Upper lobe of left lung (tissue), 6 donors: ENCODE data around the gene GTSE1. TPM values are rescaled to one million over a fixed set of nuclear protein-coding genes. Genes with fewer than 3 reads are reported as not detected.
A peak's percentile ranks its signal among the peaks of the same experiment; 100 is the strongest.

ENCODE experiments used
- ATAC-seq, 2 donors: fragments of 200-7000 bp; cut with Tn5 transposase; one replicate each; pipeline ENCODE4 v1.9.1; 2022; ENCODE audit warnings: mild to moderate bottlenecking in 2 of 2, moderate library complexity in 2 of 2; ENCODE audit not compliant: low FRiP score in 2 of 2
- DNase-seq, 2 donors: peaks; one replicate each; pipeline ENCODE4 v3.0.0-alpha.2; 2019 to 2020
- H3K27ac ChIP-seq, 4 donors: fragments of 200-600 bp; sonication (generic); one replicate each; pipeline ENCODE4 v1.5.1; 2016 to 2019
- H3K27me3 ChIP-seq, 4 donors: fragments of 200-600 bp; sonication (generic); one replicate each; pipeline ENCODE4 v1.5.1; 2017 to 2019
- H3K36me3 ChIP-seq, 4 donors: fragments of 200-600 bp; sonication (generic); one replicate each; pipeline ENCODE4 v1.5.1; 2016 to 2019
- H3K4me1 ChIP-seq, 4 donors: fragments of 200-600 bp; sonication (generic); one replicate each; pipeline ENCODE4 v1.5.1; 2018 to 2019
- H3K4me3 ChIP-seq, 4 donors: fragments of 200-600 bp; sonication (generic); one replicate each; pipeline ENCODE4 v1.5.1; 2017 to 2019; ENCODE audit warnings: mild to moderate bottlenecking in 2 of 4, moderate library complexity in 1 of 4
- H3K9me3 ChIP-seq, 4 donors: fragments of 200-600 bp; sonication (generic); one replicate each; pipeline ENCODE4 v1.5.1; 2018 to 2019
- CTCF ChIP-seq, 6 experiments: fragments of 450-650 bp in 4 of 6; fragments of 200-600 bp in 2 of 6; sonication (generic) in 2 of 6; IDR thresholded peaks; one replicate each; pipeline ENCODE4 v1.5.1; 2016 to 2019; ENCODE audit warnings: antibody characterized with exemption in 6 of 6
- EP300 ChIP-seq, 4 donors: sonication (generic); formaldehyde crosslinking; IDR thresholded peaks; one replicate each; pipeline ENCODE4 v1.5.1; 2017; ENCODE audit warnings: antibody characterized with exemption in 4 of 4, control low read depth in 2 of 4
- POLR2A ChIP-seq, 4 donors: fragments of 450-650 bp; IDR thresholded peaks; one replicate each; pipeline ENCODE4 v1.5.1; 2016 to 2017; ENCODE audit warnings: antibody characterized with exemption in 4 of 4, mild to moderate bottlenecking in 2 of 4
- POLR2AphosphoS5 ChIP-seq, 2 donors: sonication (generic); formaldehyde crosslinking; IDR thresholded peaks; one replicate each; pipeline ENCODE4 v1.5.1; 2017; ENCODE audit warnings: antibody characterized with exemption in 2 of 2
- WGBS, 2 donors: methylation state at CpG; one replicate each; pipeline ENCODE4 v1.1.5; 2017 to 2018; 5-methylcytosine and 5-hydroxymethylcytosine counted together
- total RNA-seq, 6 donors: library from RNA; depleted of rRNA in 4 of 6; stranded (reverse); fragments of >200 nt in 4 of 6; gene quantifications; one replicate each; pipeline versions ENCODE4 v1.1.0 to v1.2.1, GENCODE V29; 2016 to 2021
- donor health status: DM: no; HTN: no; CAD: no; lungs with moderate emphysema.
- donor health status: DM: no; HTN: yes; CAD: no; lungs with severe emphysema.

Gene GTSE1
- total RNA-seq, 6 donors from 2014 or later = 0.30 to 4.4 (median 1.4) TPM; not detected in 1

- no peak for TF ChIP-seq POLR2AphosphoS5 (IDR thresholded peaks at IDR 0.05)
- no peak for TF ChIP-seq POLR2A (IDR thresholded peaks at IDR 0.05)
- TF ChIP-seq CTCF (IDR thresholded peaks at IDR 0.05) = no peak
- TF ChIP-seq EP300 (IDR thresholded peaks at IDR 0.05) = no peak
- Histone ChIP-seq H3K4me3 (no peak overlapping the region), H3K27me3 (no peaks in the 10 kb centered on the region), H3K27ac (peak overlapping the region in 3 of 4 donors; percentile 18 to 73 (median 48)), H3K36me3 (peaks cover 0 to 6% (median 0%) of the 10 kb centered on the region in 4 donors), H3K4me1 (peaks cover 11 to 44% (median 24%) of the 10 kb centered on the region in 4 donors), H3K9me3 (peaks cover 0 to 6% (median 3%) of the 10 kb centered on the region in 4 donors)
- ATAC-seq = no peak
- no peak for DNase-seq
- 25 to 31% methylated on average over 20 to 31 of the region's 31 CpGs for WGBS, 2 donors
Measured at GRCh38 chr22:46373921-46374662, 77.4 kb downstream of the GTSE1 start.

- ATAC-seq = peak; percentile 47 to 63
- Histone ChIP-seq H3K9me3 (peaks cover 0 to 6% (median 3%) of the 10 kb centered on the region in 4 donors), H3K36me3 (peaks cover 0 to 6% (median 0%) of the 10 kb centered on the region in 4 donors), H3K27ac (peak overlapping the region in 3 of 4 donors; percentile 18 to 73 (median 48)), H3K27me3 (no peaks in the 10 kb centered on the region), H3K4me1 (peaks cover 11 to 48% (median 24%) of the 10 kb centered on the region in 4 donors), H3K4me3 (no peak overlapping the region)
- no peak for TF ChIP-seq EP300 (IDR thresholded peaks at IDR 0.05)
- peak in 1 of 4 donors; percentile 50 for TF ChIP-seq POLR2A (IDR thresholded peaks at IDR 0.05)
- TF ChIP-seq POLR2AphosphoS5 (IDR thresholded peaks at IDR 0.05) = peak in 1 of 2 donors; percentile 42
- 77 to 78% methylated on average over 21 to 38 of the region's 38 CpGs for WGBS, 2 donors
- DNase-seq = peak in 1 of 2 donors; percentile 89
Measured at GRCh38 chr22:46374663-46375474, 78.2 kb downstream of the GTSE1 start.

- H3K4me1 ChIP-seq = peaks cover 11 to 50% (median 28%) of the 10 kb centered on the region in 4 donors
- 90 to 98% methylated on average over 3 of the region's 3 CpGs for WGBS, 2 donors
- ATAC-seq = no peak
- DNase-seq = no peak
- peaks cover 0 to 6% (median 3%) of the 10 kb centered on the region in 4 donors for H3K9me3 ChIP-seq
- H3K27ac ChIP-seq = peak overlapping the region in 3 of 4 donors; percentile 17 to 91 (median 73)
- H3K36me3 ChIP-seq = peaks cover 0 to 6% (median 0%) of the 10 kb centered on the region in 4 donors
- no peak for TF ChIP-seq CTCF (IDR thresholded peaks at IDR 0.05)
- TF ChIP-seq POLR2AphosphoS5 (IDR thresholded peaks at IDR 0.05) = no peak
- no peak for TF ChIP-seq EP300 (IDR thresholded peaks at IDR 0.05)
- no peak for TF ChIP-seq POLR2A (IDR thresholded peaks at IDR 0.05)
- H3K27me3 ChIP-seq = no peaks in the 10 kb centered on the region
- H3K4me3 ChIP-seq = no peak overlapping the region
Measured at GRCh38 chr22:46376111-46376510, 79.4 kb downstream of the GTSE1 start.

GRCh38 chr22:46376908-46377524, 80.3 kb downstream of the GTSE1 start:
- WGBS, 2 donors = 63 to 84% methylated on average over 15 to 19 of the region's 19 CpGs
- DNase-seq (peak in 1 of 2 donors; percentile 63), ATAC-seq (peak; percentile 6 to 35)
- H3K4me1 ChIP-seq = peaks cover 11 to 50% (median 28%) of the 10 kb centered on the region in 4 donors
- no peak for TF ChIP-seq POLR2AphosphoS5 (IDR thresholded peaks at IDR 0.05)
- H3K27ac ChIP-seq = peak overlapping the region; percentile 28 to 91 (median 78)
- no peaks in the 10 kb centered on the region for H3K27me3 ChIP-seq
- no peak overlapping the region for H3K4me3 ChIP-seq
- H3K36me3 ChIP-seq = peaks cover 0 to 6% (median 1%) of the 10 kb centered on the region in 4 donors
- H3K9me3 ChIP-seq = peaks cover 0 to 6% (median 3%) of the 10 kb centered on the region in 4 donors

GRCh38 chr22:46377525-46378425, 81.1 kb downstream of the GTSE1 start:
- peaks cover 0 to 3% (median 1%) of the 10 kb centered on the region in 4 donors for H3K36me3 ChIP-seq
- H3K27me3 ChIP-seq = no peaks in the 10 kb centered on the region
- DNase-seq (peak in 1 of 2 donors; percentile 91), ATAC-seq (peak; percentile 65 to 89)
- WGBS, 2 donors = 64 to 73% methylated on average over 15 to 27 of the region's 27 CpGs
- H3K4me3 ChIP-seq = no peak overlapping the region
- H3K9me3 ChIP-seq = peaks cover 0 to 6% (median 3%) of the 10 kb centered on the region in 4 donors
- peak overlapping the region; percentile 73 to 91 (median 83) for H3K27ac ChIP-seq
- peaks cover 11 to 50% (median 28%) of the 10 kb centered on the region in 4 donors for H3K4me1 ChIP-seq
- TF ChIP-seq POLR2A (IDR thresholded peaks at IDR 0.05) = no peak
- peak in 2 of 4 donors; percentile 21 to 84 for TF ChIP-seq EP300 (IDR thresholded peaks at IDR 0.05)
- TF ChIP-seq POLR2AphosphoS5 (IDR thresholded peaks at IDR 0.05) = peak; percentile 48 to 54
- no peak for TF ChIP-seq CTCF (IDR thresholded peaks at IDR 0.05)
